ENCODE measurements around the gene GPT2.

DNA sequence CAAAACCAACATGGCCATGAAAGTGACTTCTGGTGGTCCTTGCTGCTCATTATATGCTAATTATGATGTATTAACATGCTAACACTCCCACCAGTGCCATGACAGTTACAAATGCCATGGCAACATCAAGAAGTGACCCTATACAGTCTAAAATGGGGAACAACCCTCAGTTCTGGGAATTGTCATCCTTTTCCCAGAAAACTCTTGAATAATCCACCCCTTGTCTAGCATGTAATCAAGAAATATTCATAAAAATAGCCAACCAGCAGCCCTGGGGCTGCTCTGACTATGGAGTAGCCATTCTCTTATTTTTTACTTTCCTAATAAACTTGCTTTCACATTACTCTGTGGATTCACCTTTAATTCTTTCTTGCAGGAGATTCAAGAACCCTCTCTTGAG lies 53.4 kb downstream of the GPT2 start:
- TF ChIP-seq, protein P1, sequence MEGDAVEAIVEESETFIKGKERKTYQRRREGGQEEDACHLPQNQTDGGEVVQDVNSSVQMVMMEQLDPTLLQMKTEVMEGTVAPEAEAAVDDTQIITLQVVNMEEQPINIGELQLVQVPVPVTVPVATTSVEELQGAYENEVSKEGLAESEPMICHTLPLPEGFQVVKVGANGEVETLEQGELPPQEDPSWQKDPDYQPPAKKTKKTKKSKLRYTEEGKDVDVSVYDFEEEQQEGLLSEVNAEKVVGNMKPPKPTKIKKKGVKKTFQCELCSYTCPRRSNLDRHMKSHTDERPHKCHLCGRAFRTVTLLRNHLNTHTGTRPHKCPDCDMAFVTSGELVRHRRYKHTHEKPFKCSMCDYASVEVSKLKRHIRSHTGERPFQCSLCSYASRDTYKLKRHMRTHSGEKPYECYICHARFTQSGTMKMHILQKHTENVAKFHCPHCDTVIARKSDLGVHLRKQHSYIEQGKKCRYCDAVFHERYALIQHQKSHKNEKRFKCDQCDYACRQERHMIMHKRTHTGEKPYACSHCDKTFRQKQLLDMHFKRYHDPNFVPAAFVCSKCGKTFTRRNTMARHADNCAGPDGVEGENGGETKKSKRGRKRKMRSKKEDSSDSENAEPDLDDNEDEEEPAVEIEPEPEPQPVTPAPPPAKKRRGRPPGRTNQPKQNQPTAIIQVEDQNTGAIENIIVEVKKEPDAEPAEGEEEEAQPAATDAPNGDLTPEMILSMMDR (IDR thresholded peaks at IDR 0.05) = no peak
- TF ChIP-seq POLR2A (IDR thresholded peaks at IDR 0.05) (no peak), POLR2AphosphoS5 (IDR thresholded peaks at IDR 0.05; ENCODE audit: insufficient read depth in 1 of 2, low read depth in 1 of 2) (no peak)

Measured in vagina (tissue), 2 donors.